HG03097 (cell line): ENCODE measurements around the gene LCN15.

Experiments
- ATAC-seq: cut with Tn5 transposase; IDR thresholded peaks from one replicate; pipeline ENCODE4 v1.9.1; 2021; ENCODE audit not compliant: unreplicated experiment, low FRiP score

Gene LCN15

DNA sequence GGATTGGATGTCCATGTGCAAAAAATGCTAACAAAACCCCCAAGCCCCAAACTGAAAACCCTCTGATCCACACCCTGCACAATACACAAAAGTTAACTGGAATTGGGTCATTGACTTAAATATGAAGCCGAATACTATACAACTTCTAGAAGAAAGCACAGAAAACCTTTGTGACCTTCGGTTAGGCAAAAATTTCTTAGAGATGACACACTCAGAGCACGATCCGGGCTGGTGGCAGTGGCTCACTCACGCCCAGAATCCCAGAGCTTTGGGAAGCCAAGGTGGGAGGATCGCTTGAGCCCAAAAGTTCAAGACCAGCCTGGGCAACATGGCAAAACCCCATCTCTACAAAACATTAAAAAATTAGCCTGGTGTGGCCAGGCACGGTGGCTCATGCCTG lies 53.8 kb downstream of the LCN15 start:
- ATAC-seq = no peak
